HG03064 (cell line): Measurements from ENCODE around the gene ITGB6.

Experiments used
- ATAC-seq: cut with Tn5 transposase; IDR thresholded peaks from one replicate; pipeline ENCODE4 v1.9.1; 2021; ENCODE audit warnings: low read depth; ENCODE audit not compliant: unreplicated experiment

Gene ITGB6

DNA sequence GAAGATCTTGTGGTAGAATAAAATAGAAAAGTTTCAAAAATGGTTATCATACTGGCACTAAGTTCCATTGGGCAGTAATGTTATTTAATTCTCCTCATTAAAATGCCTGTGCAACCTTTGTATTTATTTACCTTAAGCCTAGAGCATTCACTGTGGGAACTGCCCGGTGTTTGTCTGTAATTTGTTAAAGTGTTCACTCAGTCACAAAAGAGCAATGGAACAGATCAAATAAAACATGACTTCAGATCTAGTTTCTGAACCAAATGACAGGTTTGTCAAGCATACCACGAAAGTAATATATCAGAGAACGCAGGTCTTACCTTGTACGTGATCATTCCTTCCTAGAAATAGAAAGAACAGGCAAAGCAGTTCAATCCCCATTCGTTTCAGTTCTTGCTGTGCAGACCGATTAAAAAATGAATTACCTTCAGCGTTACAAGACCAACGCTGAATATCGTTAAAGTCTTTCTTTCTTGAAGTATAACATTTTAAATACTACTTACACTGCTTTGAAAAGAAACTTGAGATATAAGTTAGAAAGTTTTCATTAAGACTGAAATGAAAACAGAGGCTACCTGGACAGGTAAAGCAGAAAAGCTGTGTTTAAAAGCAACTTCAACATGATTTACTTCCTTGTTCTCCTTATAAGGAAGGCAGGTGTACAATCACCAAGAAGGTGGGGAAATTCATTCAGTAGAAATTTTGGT is at the start of gene ITGB6:
Gene ITGB6 (minus strand): TSS at position 590 of the 707 bp plus-strand sequence. CDS start 209 bp downstream, at position 381.
- no peak for ATAC-seq

DNA sequence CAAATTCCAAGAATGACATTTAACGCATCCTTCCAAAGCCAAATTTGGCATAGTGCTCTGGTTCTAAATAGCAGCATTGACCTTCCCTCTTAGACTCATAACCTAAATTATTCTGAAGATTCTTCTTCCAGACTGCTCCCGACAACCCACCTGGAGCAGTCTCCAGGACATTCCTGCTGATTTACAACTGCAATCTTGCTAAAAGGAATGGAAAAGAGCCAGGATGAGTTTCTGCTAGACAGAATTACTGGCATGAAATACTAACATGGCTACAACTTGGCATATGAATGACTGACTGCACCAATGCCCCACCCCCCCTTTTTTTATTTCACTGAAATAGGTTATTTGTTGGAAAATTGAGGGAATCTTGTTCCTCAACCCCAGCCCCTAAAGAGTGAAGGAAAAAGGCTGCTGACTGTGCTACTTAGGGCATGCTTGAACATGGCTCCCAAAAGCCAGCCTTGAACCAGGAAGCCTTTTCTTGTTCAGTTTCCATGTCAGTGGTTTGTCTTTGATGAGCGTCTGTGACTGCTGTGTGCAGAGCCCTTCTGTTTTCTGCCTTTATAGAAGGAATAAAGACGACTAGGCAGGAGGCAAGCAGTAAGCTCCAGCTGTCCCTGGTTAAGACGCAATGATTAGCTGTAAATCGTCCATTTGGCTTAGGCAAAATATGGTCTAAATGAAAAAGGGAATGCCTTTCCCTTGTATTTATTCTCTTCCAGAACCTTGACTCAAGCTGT is 47.4 kb upstream of the ITGB6 start:
- ATAC-seq, result no peak

DNA sequence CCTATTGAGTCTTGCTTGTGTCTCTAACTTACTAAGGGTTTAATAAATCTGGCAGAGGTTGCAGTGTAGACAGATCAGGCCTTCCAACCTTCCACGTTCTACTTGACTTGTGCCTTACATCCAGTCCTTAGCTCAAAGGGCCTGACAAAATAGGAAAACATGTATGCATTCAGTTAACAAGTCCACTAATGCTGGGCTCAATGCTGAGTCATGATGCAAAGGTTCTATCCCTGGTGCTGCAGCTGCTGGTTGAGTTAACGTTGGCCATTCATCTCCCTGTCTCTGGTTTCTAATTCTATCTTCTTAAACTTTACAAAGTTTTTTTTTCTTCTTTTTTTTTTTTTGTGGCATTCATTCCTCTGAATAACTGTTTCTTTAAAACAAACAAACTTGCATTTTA is 46.3 kb upstream of the ITGB6 start:
- ATAC-seq, result no peak

- ATAC-seq, result no peak
These were observed 45.6 kb upstream of the ITGB6 start for GRCh38 chr2:160245614-160246155.

DNA sequence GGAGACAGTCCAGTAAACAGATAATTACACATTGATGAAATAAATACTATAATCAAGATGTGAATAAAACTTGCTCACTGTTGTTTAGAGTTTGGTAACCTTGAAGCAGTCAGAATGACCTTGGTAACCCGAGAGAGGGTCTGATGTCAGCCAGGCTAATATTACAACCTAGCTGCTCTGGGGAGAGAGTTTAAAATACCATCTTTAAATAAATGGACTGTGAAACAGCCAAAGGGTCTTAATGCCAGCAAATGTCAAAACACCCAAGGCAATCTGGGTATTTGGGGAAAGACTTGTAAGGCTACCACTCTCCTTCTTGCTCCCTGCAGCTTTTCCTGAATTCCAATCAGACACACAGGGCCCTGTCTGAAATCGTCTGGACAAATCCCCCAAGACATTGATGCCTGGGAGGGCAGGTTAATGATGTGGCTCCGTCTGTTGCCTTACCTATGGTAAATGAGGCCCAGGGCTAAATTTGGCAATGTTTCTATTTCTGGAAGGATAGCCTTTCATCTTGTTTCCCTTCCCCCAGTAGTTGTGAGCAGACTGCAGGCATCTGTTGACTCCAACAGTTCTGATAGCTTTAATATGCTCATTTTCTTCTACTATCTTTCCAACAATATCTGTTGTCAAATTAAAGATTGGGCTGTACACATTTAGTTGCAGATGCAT is 43.0 kb upstream of the ITGB6 start:
- no peak for ATAC-seq

DNA sequence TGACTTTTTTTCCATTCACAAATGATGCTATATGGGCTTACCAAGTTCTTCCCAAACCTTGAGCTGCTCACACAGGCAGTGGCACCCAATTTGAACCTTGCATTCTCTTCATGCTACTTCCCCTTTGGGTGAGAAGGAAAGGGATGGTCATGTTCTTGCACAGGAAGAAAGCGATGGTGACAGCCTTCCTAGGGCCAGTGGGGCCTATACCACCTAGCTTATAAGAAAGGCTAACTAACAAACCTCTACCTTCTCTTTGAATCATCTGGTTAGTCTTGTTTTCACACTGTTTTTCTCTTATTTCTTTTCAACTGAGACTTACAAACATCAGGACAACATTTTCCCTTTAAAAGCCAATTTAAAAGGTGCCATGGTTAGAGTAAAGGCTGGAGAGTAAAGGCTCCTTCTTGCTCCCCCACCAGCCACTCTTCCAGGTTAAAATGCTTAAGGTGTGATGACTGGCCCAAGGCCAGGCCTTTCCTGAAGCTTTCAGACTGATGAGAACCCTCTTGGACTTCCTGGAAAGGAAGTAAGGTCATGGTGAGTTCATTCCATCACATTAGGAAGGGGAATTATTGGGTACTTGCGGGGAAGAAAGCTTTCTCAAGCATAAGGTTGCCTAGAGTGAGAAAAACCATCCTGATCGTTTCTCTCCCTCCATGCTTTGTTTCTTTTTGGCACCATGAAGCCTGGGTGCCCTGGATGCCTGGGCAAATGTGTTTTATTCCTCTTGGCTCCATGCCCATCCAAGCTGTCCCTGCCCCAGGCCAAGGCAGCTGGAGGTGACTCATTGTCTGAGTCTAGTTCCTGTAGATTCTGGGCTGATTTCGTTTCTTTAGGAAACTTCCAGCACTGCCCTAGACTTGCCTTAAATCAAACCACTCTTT is 41.4 kb upstream of the ITGB6 start:
- ATAC-seq, result no peak

DNA sequence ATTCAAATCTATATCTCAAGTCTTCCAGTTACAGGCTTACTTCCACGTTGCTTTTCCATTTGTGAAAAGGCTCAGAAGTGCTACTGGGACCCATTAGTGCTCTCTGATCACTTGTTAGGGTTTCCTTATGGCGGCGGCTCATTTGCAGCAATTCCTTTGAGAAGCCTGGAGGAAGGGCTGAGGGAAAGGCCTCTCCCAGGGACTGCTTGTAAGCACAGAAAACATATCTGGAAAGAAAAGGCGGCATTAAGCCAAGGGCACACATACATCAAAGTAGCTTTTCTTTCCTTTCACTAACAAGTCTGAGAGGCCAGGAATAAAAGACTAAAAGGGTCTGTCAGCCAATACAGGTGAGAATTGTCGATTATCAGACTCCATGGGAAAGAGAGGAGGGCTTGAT is 39.4 kb upstream of the ITGB6 start:
- ATAC-seq, result no peak

DNA sequence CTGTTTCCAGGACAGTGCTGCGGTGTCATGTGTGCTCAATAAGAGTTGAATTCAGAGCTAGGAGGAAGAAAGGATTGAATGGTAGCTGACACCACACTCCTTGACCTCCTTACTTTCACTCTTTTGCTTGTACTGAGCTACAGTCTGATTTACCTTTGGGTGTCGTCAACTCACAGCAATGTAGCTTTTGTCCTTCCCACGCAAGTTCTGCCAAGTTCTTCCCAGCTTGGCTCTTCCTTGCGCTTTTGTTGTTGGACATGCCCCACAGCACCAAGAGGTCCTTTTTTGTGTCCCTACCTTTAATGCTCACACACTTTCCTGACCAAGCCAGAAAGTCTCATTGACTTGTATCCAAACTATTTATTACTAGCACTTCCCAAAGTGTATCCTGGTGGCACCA is 38.3 kb upstream of the ITGB6 start:
- no peak for ATAC-seq

DNA sequence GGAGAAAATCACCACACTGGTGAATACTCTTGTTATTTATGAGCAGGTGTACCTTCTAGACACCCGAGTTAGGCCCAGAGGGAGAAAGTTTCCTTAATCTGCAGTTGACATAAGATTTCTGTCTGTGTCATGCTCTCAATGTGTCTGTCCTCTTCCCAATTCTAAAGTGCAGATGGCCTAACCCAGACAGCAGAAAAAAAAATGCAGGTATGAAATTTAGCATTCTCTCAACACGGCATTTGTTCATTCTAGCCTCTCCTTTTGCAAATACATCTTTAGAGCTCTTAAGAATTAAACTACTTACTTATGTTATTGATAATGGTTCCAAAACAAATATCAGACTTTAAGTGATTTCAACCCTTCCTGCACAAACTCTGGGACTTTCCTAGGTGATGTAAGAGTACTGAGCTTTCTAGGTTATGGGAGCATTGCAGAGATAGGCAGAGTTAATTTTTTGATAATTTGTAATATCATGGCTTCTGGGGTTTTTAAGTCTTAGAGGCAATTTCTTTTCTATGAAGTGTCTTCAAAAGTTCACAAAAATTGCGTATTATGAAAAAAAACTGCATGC is 32.9 kb upstream of the ITGB6 start:
- ATAC-seq, result no peak

DNA sequence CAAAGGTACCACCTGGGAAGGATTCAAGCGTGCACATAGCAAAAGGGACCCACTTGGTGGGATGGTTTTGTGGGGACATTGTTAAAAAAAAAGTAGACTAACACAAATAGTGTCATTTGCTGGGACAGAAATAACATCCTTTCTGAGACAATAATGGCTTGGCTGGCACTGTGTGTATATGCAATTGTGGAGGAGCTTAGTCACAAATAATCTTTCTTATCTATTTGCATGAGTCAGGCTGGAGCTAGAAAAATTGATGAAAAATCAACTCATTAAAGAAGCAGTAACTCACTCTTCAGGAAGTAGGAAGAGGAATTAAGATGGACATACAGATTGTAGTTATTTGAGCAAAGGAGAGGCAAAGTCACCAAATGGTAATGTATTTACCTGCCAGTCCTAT is 29.5 kb upstream of the ITGB6 start:
- no peak for ATAC-seq

DNA sequence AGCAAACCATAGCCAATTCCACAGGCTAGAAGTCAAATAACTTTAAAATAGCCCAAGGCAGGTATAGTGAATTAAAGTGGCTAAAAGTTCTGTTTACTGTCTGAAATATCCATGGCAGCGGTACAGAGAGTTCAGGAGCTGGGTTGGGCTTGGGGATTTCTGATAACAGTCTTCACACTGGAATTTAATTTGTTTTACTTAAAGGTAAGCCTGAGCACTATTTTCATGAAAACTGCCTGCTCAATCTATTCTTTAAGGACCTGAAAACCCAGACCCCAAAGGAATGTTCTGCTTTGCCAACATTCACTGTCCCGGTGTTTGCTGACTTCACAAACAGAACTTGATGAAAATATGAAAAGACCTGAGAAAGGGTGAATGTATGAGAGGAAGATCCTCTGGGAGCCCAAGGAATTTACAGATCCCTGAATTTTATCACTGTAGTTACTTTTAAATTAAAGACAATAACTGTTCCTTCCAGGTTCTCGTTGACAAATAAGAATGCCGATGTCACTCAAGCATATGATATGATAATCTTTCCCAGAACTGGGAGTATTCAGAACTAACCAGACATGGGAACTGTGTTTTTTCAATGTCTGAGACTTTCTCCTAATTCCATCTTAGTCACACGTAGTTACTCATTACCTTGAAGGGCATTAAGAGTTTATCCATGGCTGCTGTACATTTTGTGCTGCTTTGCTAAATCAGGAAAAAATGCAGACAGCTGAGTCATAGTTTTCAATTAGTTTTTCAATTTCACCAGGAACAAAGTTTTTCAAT is 28.3 kb upstream of the ITGB6 start:
- no peak for ATAC-seq

DNA sequence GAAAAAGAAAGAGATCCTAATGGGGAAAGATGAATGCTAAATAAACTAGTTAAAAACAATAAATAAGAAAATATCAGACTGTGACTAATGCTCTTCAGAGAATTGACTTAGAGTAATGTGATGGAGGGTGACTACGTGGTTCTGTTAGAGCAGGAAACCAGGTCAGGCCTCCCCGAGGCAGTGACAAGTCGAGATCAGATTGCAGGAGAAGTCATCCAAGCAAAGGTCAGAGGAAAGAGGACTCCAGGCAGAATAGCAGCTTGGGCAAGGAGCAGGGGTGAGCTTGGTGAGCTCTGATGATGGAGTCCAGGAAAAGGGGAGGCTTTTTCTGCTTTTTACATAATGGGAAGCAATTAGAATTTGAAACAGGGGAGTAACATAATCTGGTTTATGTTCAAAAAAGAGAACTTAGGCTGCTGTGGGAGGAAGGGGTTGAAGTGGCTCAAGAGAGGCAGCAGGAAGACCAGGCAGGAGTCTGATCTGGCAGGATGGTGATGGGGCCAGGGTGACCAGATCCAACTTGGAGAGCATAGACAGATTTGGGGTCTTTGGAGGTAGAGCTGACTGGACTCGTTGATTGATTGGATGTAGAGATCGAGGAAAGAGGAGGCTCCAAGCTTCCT is 27.3 kb upstream of the ITGB6 start:
- ATAC-seq, result no peak

- no peak for ATAC-seq
These were observed 26.3 kb upstream of the ITGB6 start for GRCh38 chr2:160226367-160226766.

- no peak for ATAC-seq
These were observed 25.6 kb upstream of the ITGB6 start for GRCh38 chr2:160225722-160226121.

GRCh38 chr2:160224507-160224906 is 24.4 kb upstream of the ITGB6 start:
- ATAC-seq, result peak; percentile 13

GRCh38 chr2:160224060-160224459 is 24.0 kb upstream of the ITGB6 start:
- peak; percentile 93 for ATAC-seq

DNA sequence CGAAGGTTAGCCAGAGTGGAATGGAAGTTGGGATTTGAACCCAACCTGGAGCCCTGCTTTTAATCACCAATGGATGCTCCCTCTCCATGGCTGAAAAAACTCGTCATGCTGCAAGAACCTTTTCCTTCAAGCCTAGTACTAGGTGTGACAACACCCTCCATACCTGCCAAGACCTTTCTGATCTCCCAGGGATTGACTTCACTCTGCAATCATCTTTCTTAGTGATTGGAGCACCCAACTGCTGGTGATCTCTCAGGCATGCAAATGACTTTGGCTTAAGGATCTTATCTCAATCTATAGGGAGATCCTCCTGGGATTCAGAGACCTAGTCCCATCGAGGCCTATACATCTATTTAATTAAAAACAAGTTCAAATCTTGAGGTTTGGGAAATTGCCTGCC is 23.5 kb upstream of the ITGB6 start:
- no peak for ATAC-seq

GRCh38 chr2:160222546-160223283 is 22.6 kb upstream of the ITGB6 start:
- no peak for ATAC-seq
